ENCODE results near the gene EZR. TPM values are rescaled to one million over a fixed set of nuclear protein-coding genes. Genes with fewer than 3 reads are reported as not detected.

EZR gene
- polyA plus RNA-seq, 2 of the 4 experiments (the other 2 are of a cell fraction), result 219 to 254 TPM

DNA sequence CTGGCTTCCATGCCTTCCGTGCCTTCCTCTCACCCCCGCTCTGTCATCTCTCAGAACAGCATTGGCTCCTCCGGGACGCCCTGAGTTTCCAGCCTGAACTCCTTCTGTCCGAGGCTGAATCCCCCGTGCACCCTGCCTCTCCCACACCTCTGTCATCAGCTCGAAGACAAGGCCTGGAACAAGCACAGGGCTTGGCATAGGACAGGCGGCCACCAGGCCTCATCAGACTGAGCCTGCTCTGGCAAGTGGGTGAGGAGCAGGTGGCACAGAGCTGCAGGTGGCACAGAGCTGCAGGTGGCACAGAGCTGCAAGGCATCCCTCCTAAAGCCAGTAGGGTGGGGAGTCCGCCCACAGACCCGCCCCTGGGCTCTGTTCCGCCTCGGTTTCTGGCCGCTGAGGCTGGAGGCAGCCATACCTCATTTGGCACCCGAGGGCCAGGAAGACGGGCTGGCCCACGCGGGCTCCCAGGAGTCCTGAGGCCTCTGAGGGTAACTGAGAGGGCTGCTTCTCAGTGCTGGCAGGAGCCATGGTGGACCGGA lies 60.2 kb downstream of the EZR start (continued):
- TF ChIP-seq RNF2 (IDR thresholded peaks at IDR 0.05; ENCODE audit: borderline replicate concordance, low read depth) (no peak), EHMT2 (IDR thresholded peaks at IDR 0.05; ENCODE audit: low read depth) (no peak), SREBF2 (IDR thresholded peaks at IDR 0.05) (no peak), HOXB5 (CRISPR knock-in tag; IDR thresholded peaks at IDR 0.05) (no peak), NPAS2 (CRISPR knock-in tag; IDR thresholded peaks at IDR 0.05; ENCODE audit: borderline replicate concordance) (no peak), RARB (CRISPR knock-in tag; IDR thresholded peaks at IDR 0.05) (no peak), TFCP2L1 (CRISPR knock-in tag; IDR thresholded peaks at IDR 0.05) (no peak), KDM5A (IDR thresholded peaks at IDR 0.05) (no peak)
- TF ChIP-seq, protein P1, sequence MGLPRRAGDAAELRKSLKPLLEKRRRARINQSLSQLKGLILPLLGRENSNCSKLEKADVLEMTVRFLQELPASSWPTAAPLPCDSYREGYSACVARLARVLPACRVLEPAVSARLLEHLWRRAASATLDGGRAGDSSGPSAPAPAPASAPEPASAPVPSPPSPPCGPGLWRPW (IDR thresholded peaks at IDR 0.05), result no peak

DNA sequence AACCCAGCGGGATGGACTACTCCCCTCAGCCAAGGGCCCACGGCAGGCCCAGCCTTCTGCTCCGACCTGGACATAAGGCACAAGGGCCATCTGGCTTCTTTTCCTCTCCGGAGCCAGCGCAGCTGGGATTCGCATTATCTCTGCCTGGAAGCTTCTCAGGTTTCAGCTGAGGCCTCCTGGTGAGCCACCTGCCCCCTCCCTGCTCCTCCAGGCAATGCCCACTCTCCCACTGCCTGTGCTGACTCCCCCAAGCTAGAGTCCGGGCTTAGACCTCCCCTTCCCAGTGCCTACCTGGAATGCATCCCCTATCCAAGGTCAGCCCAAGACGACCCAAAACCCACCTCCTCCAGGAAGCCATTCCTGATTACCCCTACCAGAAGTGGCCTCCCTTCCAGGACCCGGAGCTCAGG lies 60.7 kb downstream of the EZR start:
- no peak for TF ChIP-seq HOXB5 (CRISPR knock-in tag; IDR thresholded peaks at IDR 0.05)
- TF ChIP-seq CEBPB (IDR thresholded peaks at IDR 0.05), result no peak
- no peak for TF ChIP-seq HOXA7 (CRISPR knock-in tag; IDR thresholded peaks at IDR 0.05)
- TF ChIP-seq NPAS2 (CRISPR knock-in tag; IDR thresholded peaks at IDR 0.05; ENCODE audit: borderline replicate concordance), result no peak
- no peak for TF ChIP-seq FOXS1 (CRISPR knock-in tag; IDR thresholded peaks at IDR 0.05)
- TF ChIP-seq, protein P2, sequence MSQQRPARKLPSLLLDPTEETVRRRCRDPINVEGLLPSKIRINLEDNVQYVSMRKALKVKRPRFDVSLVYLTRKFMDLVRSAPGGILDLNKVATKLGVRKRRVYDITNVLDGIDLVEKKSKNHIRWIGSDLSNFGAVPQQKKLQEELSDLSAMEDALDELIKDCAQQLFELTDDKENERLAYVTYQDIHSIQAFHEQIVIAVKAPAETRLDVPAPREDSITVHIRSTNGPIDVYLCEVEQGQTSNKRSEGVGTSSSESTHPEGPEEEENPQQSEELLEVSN (IDR thresholded peaks at IDR 0.05; ENCODE audit: borderline replicate concordance, low read depth), result no peak
- peak; percentile 54 for TF ChIP-seq ZFP36 (IDR thresholded peaks at IDR 0.05; ENCODE audit: borderline replicate concordance, partially characterized antibody)

DNA sequence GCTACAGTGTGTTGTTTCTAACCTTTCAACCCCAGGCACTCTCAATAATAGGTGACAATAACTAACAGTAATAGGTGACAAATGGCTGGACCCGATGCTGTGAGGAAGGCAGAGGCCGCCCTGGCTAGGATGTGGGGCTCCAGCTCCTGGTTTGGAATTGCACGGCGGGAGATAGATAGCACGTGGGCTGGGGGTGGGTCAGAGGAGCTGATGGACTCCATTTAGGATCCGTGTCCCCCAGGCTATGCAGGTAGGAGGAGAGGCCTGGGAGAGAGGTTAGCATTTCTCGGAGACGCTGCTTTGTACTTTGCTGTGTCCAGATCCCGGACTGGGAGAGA lies 61.4 kb downstream of the EZR start:
- 83% methylated on average over 9 of the region's 9 CpGs for WGBS (ENCODE audit: missing lambda C conversion rate)
- Histone ChIP-seq H3K4me2 (no peak overlapping the region), H3K27ac (no peak overlapping the region), H3K4me1 (peaks cover 1% of the 10 kb centered on the region; the same call in 1 of the 3 replicates), H3K9me3 (no peaks in the 10 kb centered on the region), H3K4me3 (no peak overlapping the region)
- no peak for FAIRE-seq
- DNase-seq (ENCODE audit: low read depth in 1 of 2, low spot score in 1 of 2), result no peak
- ATAC-seq, result no peak
- CTCF ChIA-PET, result interaction anchor here (1.0 kb wide), 1 partner anchor 54 kb away, joined by 3 read pairs; no protein-coding TSS in a partner anchor
- POLR2A ChIA-PET, result no interaction called here
- TF ChIP-seq HDAC2 (IDR thresholded peaks at IDR 0.05) (no peak), PBX3 (IDR thresholded peaks at IDR 0.05) (no peak), RCOR1 (IDR thresholded peaks at IDR 0.05; ENCODE audit: low read depth, low read length) (no peak), SMC3 (IDR thresholded peaks at IDR 0.05) (no peak), MAZ (IDR thresholded peaks at IDR 0.05; ENCODE audit: borderline replicate concordance, low read depth, low read length) (no peak), CHD2 (IDR thresholded peaks at IDR 0.05; ENCODE audit: low read length, partially characterized antibody) (no peak), HOXB13 (CRISPR knock-in tag; IDR thresholded peaks at IDR 0.05; ENCODE audit: low read depth) (no peak), USF2 (IDR thresholded peaks at IDR 0.05) (no peak), SREBF2 (IDR thresholded peaks at IDR 0.05) (no peak), HEYL (CRISPR knock-in tag; IDR thresholded peaks at IDR 0.05) (no peak), CBX8 (IDR thresholded peaks at IDR 0.05) (no peak), KDM1A (IDR thresholded peaks at IDR 0.05; ENCODE audit: low read depth) (no peak)
- TF ChIP-seq, protein P3, sequence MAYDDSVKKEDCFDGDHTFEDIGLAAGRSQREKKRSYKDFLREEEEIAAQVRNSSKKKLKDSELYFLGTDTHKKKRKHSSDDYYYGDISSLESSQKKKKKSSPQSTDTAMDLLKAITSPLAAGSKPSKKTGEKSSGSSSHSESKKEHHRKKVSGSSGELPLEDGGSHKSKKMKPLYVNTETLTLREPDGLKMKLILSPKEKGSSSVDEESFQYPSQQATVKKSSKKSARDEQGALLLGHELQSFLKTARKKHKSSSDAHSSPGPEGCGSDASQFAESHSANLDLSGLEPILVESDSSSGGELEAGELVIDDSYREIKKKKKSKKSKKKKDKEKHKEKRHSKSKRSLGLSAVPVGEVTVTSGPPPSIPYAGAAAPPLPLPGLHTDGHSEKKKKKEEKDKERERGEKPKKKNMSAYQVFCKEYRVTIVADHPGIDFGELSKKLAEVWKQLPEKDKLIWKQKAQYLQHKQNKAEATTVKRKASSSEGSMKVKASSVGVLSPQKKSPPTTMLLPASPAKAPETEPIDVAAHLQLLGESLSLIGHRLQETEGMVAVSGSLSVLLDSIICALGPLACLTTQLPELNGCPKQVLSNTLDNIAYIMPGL (CRISPR knock-in tag; IDR thresholded peaks at IDR 0.05; ENCODE audit: borderline replicate concordance), result no peak
- TF ChIP-seq, protein P4, sequence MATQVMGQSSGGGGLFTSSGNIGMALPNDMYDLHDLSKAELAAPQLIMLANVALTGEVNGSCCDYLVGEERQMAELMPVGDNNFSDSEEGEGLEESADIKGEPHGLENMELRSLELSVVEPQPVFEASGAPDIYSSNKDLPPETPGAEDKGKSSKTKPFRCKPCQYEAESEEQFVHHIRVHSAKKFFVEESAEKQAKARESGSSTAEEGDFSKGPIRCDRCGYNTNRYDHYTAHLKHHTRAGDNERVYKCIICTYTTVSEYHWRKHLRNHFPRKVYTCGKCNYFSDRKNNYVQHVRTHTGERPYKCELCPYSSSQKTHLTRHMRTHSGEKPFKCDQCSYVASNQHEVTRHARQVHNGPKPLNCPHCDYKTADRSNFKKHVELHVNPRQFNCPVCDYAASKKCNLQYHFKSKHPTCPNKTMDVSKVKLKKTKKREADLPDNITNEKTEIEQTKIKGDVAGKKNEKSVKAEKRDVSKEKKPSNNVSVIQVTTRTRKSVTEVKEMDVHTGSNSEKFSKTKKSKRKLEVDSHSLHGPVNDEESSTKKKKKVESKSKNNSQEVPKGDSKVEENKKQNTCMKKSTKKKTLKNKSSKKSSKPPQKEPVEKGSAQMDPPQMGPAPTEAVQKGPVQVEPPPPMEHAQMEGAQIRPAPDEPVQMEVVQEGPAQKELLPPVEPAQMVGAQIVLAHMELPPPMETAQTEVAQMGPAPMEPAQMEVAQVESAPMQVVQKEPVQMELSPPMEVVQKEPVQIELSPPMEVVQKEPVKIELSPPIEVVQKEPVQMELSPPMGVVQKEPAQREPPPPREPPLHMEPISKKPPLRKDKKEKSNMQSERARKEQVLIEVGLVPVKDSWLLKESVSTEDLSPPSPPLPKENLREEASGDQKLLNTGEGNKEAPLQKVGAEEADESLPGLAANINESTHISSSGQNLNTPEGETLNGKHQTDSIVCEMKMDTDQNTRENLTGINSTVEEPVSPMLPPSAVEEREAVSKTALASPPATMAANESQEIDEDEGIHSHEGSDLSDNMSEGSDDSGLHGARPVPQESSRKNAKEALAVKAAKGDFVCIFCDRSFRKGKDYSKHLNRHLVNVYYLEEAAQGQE (IDR thresholded peaks at IDR 0.05), result no peak

More for the DNA sequence above, 60.7 kb downstream of the EZR start:
- no peak for DNase-seq (ENCODE audit: low read depth in 1 of 2, low spot score in 1 of 2)
- ATAC-seq, result no peak
- FAIRE-seq, result no peak
- POLR2A ChIA-PET, result no interaction called here
- CTCF ChIA-PET, result interaction anchor here (0.6 to 2.7 kb wide), 2 partner anchors 9 to 54 kb away, joined by 3 to 7 read pairs; no protein-coding TSS in a partner anchor
- Histone ChIP-seq H3K4me3 (no peak overlapping the region), H3K9me3 (no peaks in the 10 kb centered on the region), H3K4me1 (no peaks in the 10 kb centered on the region), H3K27ac (no peak overlapping the region), H3K4me2 (no peak overlapping the region)
- 71% methylated on average over 9 of the region's 9 CpGs for WGBS (ENCODE audit: missing lambda C conversion rate)

Measured in A549 (cell line).